ENCODE results near the gene HOXC9.

DNA sequence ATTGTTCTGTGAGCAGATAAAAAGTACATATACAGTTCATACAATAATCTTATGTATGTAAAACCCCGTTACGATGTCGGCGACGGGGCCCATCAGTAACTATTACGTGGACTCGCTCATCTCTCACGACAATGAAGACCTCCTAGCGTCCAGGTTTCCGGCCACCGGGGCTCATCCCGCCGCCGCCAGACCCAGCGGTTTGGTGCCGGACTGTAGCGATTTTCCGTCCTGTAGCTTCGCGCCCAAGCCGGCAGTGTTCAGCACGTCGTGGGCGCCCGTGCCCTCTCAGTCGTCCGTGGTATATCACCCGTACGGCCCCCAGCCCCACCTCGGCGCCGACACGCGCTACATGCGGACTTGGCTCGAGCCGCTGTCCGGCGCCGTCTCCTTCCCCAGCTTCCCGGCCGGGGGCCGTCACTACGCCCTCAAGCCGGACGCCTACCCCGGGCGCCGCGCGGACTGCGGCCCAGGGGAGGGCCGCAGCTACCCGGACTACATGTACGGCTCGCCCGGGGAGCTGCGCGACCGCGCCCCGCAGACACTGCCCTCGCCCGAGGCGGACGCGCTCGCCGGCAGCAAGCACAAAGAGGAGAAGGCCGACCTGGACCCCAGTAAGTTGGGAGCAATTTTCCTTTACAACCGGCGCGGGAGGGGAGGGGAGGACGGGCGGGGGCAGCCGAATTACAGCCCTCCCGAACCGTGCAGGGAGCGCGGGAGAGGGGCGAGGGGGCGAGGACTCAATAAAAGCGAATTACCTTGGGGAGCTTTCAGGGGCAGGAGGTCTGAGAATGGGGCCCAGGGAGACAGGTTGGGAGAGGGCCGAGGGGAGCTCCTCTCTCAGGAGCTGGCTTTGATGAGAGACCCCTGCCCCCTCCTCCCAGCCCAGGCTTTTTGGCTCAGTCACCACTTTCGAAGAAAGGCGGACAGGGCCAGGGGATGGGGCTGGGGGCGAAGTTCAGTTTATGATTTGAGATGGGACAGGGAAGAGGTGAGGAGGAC lies at the start of gene HOXC9:
- TF ChIP-seq, protein P1, sequence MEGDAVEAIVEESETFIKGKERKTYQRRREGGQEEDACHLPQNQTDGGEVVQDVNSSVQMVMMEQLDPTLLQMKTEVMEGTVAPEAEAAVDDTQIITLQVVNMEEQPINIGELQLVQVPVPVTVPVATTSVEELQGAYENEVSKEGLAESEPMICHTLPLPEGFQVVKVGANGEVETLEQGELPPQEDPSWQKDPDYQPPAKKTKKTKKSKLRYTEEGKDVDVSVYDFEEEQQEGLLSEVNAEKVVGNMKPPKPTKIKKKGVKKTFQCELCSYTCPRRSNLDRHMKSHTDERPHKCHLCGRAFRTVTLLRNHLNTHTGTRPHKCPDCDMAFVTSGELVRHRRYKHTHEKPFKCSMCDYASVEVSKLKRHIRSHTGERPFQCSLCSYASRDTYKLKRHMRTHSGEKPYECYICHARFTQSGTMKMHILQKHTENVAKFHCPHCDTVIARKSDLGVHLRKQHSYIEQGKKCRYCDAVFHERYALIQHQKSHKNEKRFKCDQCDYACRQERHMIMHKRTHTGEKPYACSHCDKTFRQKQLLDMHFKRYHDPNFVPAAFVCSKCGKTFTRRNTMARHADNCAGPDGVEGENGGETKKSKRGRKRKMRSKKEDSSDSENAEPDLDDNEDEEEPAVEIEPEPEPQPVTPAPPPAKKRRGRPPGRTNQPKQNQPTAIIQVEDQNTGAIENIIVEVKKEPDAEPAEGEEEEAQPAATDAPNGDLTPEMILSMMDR (IDR thresholded peaks at IDR 0.05; ENCODE audit: low read depth, low read length), result no peak
- no peak for TF ChIP-seq POLR2A (IDR thresholded peaks at IDR 0.05; ENCODE audit: extremely low read depth, insufficient read length)
- TF ChIP-seq, protein P2, sequence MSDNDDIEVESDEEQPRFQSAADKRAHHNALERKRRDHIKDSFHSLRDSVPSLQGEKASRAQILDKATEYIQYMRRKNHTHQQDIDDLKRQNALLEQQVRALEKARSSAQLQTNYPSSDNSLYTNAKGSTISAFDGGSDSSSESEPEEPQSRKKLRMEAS (IDR thresholded peaks at IDR 0.05; ENCODE audit: low read depth, low read length), result no peak
